ENCODE measurements around the gene TMEM131L.

DNA sequence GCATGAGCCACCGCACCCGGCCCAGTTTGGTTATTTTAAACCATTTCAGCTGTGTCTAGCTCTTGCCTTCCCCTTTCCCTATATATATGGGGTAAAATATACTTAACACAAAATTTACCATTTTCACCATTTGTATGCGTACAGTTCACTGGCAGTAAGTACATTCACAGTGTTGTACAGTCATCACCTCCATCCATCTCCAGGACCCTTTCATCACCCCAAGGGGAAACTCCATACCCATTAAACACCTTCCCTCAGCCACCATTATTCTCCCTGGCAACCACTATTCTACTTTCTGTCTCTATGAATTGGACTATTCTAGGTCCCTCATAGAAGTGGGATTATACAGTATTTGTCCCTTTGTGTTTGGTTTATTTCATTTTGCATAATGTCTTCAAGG, 106.4 kb downstream of the TMEM131L start:
- TF ChIP-seq, protein P1, sequence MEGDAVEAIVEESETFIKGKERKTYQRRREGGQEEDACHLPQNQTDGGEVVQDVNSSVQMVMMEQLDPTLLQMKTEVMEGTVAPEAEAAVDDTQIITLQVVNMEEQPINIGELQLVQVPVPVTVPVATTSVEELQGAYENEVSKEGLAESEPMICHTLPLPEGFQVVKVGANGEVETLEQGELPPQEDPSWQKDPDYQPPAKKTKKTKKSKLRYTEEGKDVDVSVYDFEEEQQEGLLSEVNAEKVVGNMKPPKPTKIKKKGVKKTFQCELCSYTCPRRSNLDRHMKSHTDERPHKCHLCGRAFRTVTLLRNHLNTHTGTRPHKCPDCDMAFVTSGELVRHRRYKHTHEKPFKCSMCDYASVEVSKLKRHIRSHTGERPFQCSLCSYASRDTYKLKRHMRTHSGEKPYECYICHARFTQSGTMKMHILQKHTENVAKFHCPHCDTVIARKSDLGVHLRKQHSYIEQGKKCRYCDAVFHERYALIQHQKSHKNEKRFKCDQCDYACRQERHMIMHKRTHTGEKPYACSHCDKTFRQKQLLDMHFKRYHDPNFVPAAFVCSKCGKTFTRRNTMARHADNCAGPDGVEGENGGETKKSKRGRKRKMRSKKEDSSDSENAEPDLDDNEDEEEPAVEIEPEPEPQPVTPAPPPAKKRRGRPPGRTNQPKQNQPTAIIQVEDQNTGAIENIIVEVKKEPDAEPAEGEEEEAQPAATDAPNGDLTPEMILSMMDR (IDR thresholded peaks at IDR 0.05; ENCODE audit: extremely low read depth in 1 of 2, insufficient read depth in 1 of 2, low read depth in 1 of 2, low read length in 2 of 2) = no peak
- TF ChIP-seq POLR2AphosphoS5 (IDR thresholded peaks at IDR 0.05; ENCODE audit: insufficient read depth, low read depth, low read length) = no peak

Measured in endothelial cell of umbilical vein (primary cell).